Pancreas (tissue), 10 donors: Measurements from ENCODE around the gene ADIPOQ. TPM values are rescaled to one million over a fixed set of nuclear protein-coding genes. Genes with fewer than 3 reads are reported as not detected.
"Not testable (repeated sequence)": the region's sequence is repeated elsewhere in the genome, so short reads cannot be mapped to it uniquely, and the experiment has no call there.

Experiments
- ATAC-seq, 4 donors: fragments of 200-7000 bp; cut with Tn5 transposase; one replicate each; pipeline versions ENCODE4 v1.8.0 to v1.9.1; 2020; ENCODE audit warnings: mild to moderate bottlenecking in 4 of 4, moderate library complexity in 4 of 4
- DNase-seq, 6 donors: peaks; one replicate each; pipeline ENCODE4 v3.0.0-alpha.2; 2020
- FAIRE-seq: peaks from 2 replicates; lab custom pipeline; 2012; peaks lifted over from hg19 to GRCh38; lab: Jason Lieb, UNC
- H3K27ac ChIP-seq, 4 donors: fragments of 200-600 bp; sonication (generic); 1 replicate in 3 of 4; 2 replicates in 1 of 4; pipeline versions ENCODE4 v1.5.0 to v1.8.0; 2020
- H3K27me3 ChIP-seq, 4 donors: fragments of 200-600 bp; one replicate each; pipeline ENCODE4 v1.8.0; 2021
- H3K36me3 ChIP-seq, 3 donors: fragments of 200-600 bp; sonication (generic) in 1 of 3; one replicate each; pipeline versions ENCODE4 v1.5.0 to v1.8.0; 2020 to 2021
- H3K4me1 ChIP-seq, 3 donors: fragments of 200-600 bp; one replicate each; pipeline ENCODE4 v1.8.0; 2021
- H3K4me3 ChIP-seq, 4 donors: fragments of 200-600 bp; sonication (generic) in 2 of 4; one replicate each; pipeline versions ENCODE4 v1.5.0 to v1.8.0; 2020 to 2021
- H3K9me3 ChIP-seq, 4 donors: fragments of 200-600 bp; one replicate each; pipeline ENCODE4 v1.8.0; 2021
- WGBS, 2 donors: extraction: QIAGEN DNeasy Blood & Tissue Kit; methylation state at CpG; one replicate each; pipeline ENCODE4 v1.1.7; 2013; 5-methylcytosine and 5-hydroxymethylcytosine counted together
- intact Hi-C, 3 donors: fragments of 100-400 bp; cut with DNase I; formaldehyde crosslinking; loops; one replicate each; pipeline versions ENCODE4 v1.11.1 to v1.14.2; 2022
- polyA plus RNA-seq, 2 donors: library from polyadenylated mRNA; stranded (reverse); fragments of 200-250 nt; gene quantifications; one replicate each; pipeline ENCODE4 v1.2.3, GENCODE V29; 2013
- total RNA-seq, 6 donors: library from RNA; stranded (reverse); fragmentation: NEBNext Ultra II Directional in 4 of 6; extraction: Animal tissue kit (Norgen Biotek cat#: 25700) in 4 of 6; gene quantifications; one replicate each; pipeline versions ENCODE4 v1.2.1 to v1.2.4, GENCODE V29; 2021 to 2023
- TF ChIP-seq, protein P1 (sequence below), 4 donors: fragments of 200-600 bp; sonication (generic) in 3 of 4; IDR thresholded peaks; one replicate each; pipeline versions ENCODE4 v1.5.0 to v1.8.0; 2021; ENCODE audit warnings: antibody characterized with exemption in 4 of 4
- donor health status: healthy with polysubstance abuse.
- donor health status: DM: no; HTN: no; CAD: no; lungs with moderate emphysema.
- donor health status: DM: no; HTN: no; CAD: no.
- donor health status: control.
- donor health status: control.
- donor health status: Bipolar disorder and iron deficiency.
- donor health status: DM: yes; HTN: yes; CAD: no.
- donor health status: DM: no; HTN: no; CAD: no.
- donor health status: DM: no; HTN: no; CAD: no.
- donor health status: DM: yes; HTN: yes; CAD: no.

ADIPOQ gene
- total and polyA plus RNA-seq, 8 donors: 0.03 to 15.1 (median 0.72) TPM

DNA sequence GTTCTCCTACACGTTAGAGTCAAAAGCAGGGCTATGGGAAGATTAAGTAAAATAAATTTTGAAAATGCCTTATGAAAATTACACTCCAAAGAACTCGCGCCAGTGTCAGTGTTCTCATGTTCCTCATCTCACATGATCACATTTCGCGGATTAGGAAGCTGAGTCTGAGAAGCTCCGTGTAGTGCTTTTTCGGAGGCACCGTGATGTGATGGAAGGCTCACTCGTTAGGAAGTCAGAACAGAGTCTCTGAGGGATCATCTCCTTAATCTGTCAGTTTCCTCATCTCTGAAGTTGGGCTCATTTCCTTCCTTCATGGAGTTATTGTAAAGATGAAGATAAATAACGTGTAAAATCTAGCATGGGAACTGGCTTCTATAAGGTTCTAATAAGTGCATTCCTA, 3.2 kb downstream of the ADIPOQ start:
- no peak for DNase-seq
- no peaks in the 10 kb centered on the region for H3K4me1 ChIP-seq
- H3K27ac ChIP-seq: no peak overlapping the region
- no peak overlapping the region for H3K4me3 ChIP-seq
- H3K36me3 ChIP-seq: no peaks in the 10 kb centered on the region
- no peak for FAIRE-seq
- ATAC-seq: no peak
- TF ChIP-seq, protein P1, sequence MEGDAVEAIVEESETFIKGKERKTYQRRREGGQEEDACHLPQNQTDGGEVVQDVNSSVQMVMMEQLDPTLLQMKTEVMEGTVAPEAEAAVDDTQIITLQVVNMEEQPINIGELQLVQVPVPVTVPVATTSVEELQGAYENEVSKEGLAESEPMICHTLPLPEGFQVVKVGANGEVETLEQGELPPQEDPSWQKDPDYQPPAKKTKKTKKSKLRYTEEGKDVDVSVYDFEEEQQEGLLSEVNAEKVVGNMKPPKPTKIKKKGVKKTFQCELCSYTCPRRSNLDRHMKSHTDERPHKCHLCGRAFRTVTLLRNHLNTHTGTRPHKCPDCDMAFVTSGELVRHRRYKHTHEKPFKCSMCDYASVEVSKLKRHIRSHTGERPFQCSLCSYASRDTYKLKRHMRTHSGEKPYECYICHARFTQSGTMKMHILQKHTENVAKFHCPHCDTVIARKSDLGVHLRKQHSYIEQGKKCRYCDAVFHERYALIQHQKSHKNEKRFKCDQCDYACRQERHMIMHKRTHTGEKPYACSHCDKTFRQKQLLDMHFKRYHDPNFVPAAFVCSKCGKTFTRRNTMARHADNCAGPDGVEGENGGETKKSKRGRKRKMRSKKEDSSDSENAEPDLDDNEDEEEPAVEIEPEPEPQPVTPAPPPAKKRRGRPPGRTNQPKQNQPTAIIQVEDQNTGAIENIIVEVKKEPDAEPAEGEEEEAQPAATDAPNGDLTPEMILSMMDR (IDR thresholded peaks at IDR 0.05): no peak
- H3K27me3 ChIP-seq: no peaks in the 10 kb centered on the region
- intact Hi-C loops: loop anchor here in 1 of 3 donors (5.0 kb wide), 1 partner anchor 322 kb away; no protein-coding TSS in a partner anchor
- 70 to 77% methylated on average over 10 of the region's 10 CpGs for WGBS, 2 donors
- H3K9me3 ChIP-seq: no peaks in the 10 kb centered on the region

DNA sequence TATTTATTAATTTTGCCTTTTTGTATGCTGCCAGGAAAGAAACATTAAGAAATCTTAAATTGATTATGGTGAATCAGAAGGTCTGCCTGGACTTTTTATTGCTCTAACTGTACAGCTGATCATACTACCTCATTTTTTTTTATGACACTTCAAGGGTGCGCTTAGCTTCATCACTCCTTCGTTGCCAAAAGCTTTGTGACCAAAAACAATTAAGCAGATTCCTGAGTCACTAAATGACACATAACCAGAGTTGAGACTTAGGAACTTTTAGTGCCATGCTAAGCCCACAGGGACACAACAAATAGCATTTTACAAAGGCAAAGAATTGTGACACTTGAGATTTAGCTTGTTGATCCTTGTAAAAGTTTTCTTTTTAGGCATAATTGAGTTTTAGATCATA, 4.9 kb downstream of the ADIPOQ start:
- intact Hi-C loops: loop anchor here in 1 of 3 donors (5.0 kb wide), 1 partner anchor 320 kb away; no protein-coding TSS in a partner anchor
- H3K27me3 ChIP-seq: no peaks in the 10 kb centered on the region
- TF ChIP-seq, protein P1 (IDR thresholded peaks at IDR 0.05): no peak
- ATAC-seq (no peak), FAIRE-seq (no peak), DNase-seq (no peak)
- no peak overlapping the region for H3K4me3 ChIP-seq
- no peak overlapping the region for H3K27ac ChIP-seq
- no peaks in the 10 kb centered on the region for H3K4me1 ChIP-seq
- WGBS, 2 donors: 47 to 53% methylated on average over 2 of the region's 2 CpGs
- H3K36me3 ChIP-seq: no peaks in the 10 kb centered on the region
- no peaks in the 10 kb centered on the region for H3K9me3 ChIP-seq

DNA sequence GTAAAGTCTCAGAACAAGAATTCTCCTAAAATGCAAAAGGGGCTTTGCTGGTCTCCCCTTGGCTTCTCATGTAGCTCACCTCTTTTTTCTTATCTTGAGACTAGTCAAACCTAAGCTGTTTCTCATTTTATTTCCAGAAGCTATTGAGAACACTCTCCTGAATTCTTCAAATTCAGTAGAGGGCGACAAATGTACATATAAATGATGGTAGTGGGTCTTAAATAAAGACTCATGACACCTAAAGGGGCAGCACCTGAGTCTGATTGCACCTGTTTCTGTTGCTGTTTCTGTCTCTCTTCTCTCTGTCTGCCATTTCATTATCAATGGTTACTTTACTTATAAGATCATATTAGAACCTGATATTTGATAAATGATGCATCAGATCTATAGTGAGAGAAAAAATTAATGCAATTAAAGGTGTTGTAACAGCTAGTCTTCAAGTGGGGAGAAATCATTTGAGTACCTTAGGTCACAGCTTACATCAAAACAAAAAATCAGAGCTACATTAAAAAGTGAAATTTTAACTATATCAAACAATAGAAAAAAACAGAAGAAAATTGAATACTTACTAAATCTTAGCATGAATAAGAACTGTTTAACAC, 7.0 kb downstream of the ADIPOQ start:
- intact Hi-C loops: loop anchor here in 1 of 3 donors (5.0 kb wide), 1 partner anchor 318 kb away; no protein-coding TSS in a partner anchor
- DNase-seq (no peak), FAIRE-seq (no peak), ATAC-seq (peak in 3 of 4 donors; percentile 43 to 64 (median 56))
- WGBS, 2 donors: 0 to 2% methylated on average over 1 of the region's 1 CpG
- Histone ChIP-seq H3K27ac (no peak overlapping the region), H3K4me1 (no peaks in the 10 kb centered on the region), H3K9me3 (no peaks in the 10 kb centered on the region), H3K4me3 (no peak overlapping the region), H3K27me3 (no peaks in the 10 kb centered on the region), H3K36me3 (no peaks in the 10 kb centered on the region)
- TF ChIP-seq, protein P1 (IDR thresholded peaks at IDR 0.05): peak in 1 of 4 donors; percentile 36

DNA sequence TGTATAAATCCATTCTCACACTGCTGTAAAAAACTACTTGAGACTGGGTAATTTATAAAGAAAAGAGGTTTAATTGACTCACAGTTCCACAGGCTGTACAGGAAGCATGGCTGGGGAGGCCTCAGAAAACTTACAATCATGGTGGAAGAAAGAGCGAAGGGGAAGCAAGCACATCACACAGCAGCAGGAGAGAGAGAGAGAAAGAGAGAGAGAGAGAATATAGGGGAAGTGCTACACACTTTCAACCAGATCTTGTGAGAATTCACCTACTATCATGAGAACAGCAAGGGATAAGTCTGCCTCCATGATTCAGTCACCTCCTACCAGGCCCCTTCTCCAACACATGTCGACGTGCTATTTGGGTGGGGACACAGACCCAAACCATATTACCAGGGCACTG, 9.3 kb downstream of the ADIPOQ start:
- H3K27me3 ChIP-seq, H3K9me3 ChIP-seq, H3K4me1 ChIP-seq, ATAC-seq, H3K4me3 ChIP-seq, DNase-seq, intact Hi-C loops, H3K36me3 ChIP-seq, H3K27ac ChIP-seq, FAIRE-seq: not testable (repeated sequence)
- 87 to 94% methylated on average over 3 of the region's 3 CpGs for WGBS, 2 donors

DNA sequence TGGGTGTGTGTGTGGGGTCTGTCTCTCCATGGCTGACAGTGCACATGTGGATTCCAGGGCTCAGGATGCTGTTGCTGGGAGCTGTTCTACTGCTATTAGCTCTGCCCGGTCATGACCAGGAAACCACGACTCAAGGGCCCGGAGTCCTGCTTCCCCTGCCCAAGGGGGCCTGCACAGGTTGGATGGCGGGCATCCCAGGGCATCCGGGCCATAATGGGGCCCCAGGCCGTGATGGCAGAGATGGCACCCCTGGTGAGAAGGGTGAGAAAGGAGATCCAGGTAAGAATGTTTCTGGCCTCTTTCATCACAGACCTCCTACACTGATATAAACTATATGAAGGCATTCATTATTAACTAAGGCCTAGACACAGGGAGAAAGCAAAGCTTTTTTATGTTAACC, 10.5 kb downstream of the ADIPOQ start:
- TF ChIP-seq, protein P1 (IDR thresholded peaks at IDR 0.05): no peak
- Histone ChIP-seq H3K36me3 (no peaks in the 10 kb centered on the region), H3K4me3 (no peak overlapping the region), H3K4me1 (no peaks in the 10 kb centered on the region), H3K27me3 (no peaks in the 10 kb centered on the region), H3K27ac (no peak overlapping the region), H3K9me3 (no peaks in the 10 kb centered on the region)
- intact Hi-C loops: no loop called here
- ATAC-seq (no peak), DNase-seq (peak in 1 of 6 donors; percentile 42), FAIRE-seq (no peak)
- 77 to 82% methylated on average over 6 of the region's 6 CpGs for WGBS, 2 donors
